ENCODE results near the gene OLFM1. TPM values are rescaled to one million over a fixed set of nuclear protein-coding genes. Genes with fewer than 3 reads are reported as not detected.

Gene OLFM1
- total and polyA plus RNA-seq, 2 donors (not counting 1 experiment from before 2014, with no cell fraction given) = 0.07 TPM; not detected in 1

DNA sequence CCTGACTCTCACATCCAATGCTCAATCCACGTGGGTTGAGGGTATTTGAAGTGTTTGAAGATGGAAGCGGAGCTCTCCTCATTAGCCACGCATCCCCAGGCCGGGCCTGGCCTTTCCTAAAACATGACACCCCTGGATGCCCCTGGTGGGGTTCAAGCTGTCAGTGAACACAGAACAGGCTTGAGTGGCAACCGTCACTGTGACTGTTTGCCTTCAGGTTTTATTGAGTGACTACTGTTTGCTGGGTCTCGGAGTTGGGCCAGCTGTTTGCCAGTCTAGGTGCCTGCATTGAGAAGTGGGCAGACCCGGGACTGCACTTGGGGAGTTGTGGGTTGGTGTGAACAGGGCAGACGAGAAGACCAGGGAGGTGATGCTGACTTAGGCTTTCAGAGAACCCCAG, 7.8 kb upstream of the OLFM1 start:
- ATAC-seq (ENCODE audit: low read depth) (no peak), DNase-seq (no peak)
- H3K9me3 ChIP-seq (ENCODE audit: control extremely low read depth in 1 of 3, control insufficient read depth in 2 of 3, insufficient read depth in 1 of 3, low read length in 2 of 3) = peaks cover 0 to 17% (median 0%) of the 10 kb centered on the region in 3 donors
- no peak overlapping the region for H3K27ac ChIP-seq (ENCODE audit: low read length in 2 of 2)
- H3K4me2 ChIP-seq (replicated peaks; ENCODE audit: low read depth, low read length, poor library complexity, severe bottlenecking) = no peak overlapping the region
- H3K79me2 ChIP-seq (ENCODE audit: control insufficient read depth, insufficient read depth, low read length) = no peaks in the 10 kb centered on the region
- H3K9ac ChIP-seq (ENCODE audit: low read length) = no peak overlapping the region
- no peak overlapping the region for H3K27ac Mint-ChIP-seq
- no peaks in the 10 kb centered on the region for H3K36me3 ChIP-seq (replicated peaks in 1 of 2; ENCODE audit: control extremely low read depth in 1 of 2, control insufficient read depth in 1 of 2, extremely low read depth in 1 of 2, insufficient read depth in 2 of 2, low read length in 1 of 2)
- H3K27me3 Mint-ChIP-seq = peaks cover 32% of the 10 kb centered on the region
- no peaks in the 10 kb centered on the region for H3K4me1 Mint-ChIP-seq
- H4K20me1 ChIP-seq (ENCODE audit: control insufficient read depth, insufficient read depth, low read length, poor library complexity, severe bottlenecking) = no peaks in the 10 kb centered on the region
- no peak overlapping the region for H3K4me3 Mint-ChIP-seq
- TF ChIP-seq, protein P1, sequence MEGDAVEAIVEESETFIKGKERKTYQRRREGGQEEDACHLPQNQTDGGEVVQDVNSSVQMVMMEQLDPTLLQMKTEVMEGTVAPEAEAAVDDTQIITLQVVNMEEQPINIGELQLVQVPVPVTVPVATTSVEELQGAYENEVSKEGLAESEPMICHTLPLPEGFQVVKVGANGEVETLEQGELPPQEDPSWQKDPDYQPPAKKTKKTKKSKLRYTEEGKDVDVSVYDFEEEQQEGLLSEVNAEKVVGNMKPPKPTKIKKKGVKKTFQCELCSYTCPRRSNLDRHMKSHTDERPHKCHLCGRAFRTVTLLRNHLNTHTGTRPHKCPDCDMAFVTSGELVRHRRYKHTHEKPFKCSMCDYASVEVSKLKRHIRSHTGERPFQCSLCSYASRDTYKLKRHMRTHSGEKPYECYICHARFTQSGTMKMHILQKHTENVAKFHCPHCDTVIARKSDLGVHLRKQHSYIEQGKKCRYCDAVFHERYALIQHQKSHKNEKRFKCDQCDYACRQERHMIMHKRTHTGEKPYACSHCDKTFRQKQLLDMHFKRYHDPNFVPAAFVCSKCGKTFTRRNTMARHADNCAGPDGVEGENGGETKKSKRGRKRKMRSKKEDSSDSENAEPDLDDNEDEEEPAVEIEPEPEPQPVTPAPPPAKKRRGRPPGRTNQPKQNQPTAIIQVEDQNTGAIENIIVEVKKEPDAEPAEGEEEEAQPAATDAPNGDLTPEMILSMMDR (IDR thresholded peaks at IDR 0.05) = no peak
- no peak for TF ChIP-seq EZH2 (IDR thresholded peaks at IDR 0.05; ENCODE audit: borderline replicate concordance, insufficient read depth, low read depth, low read length, poor library complexity, severe bottlenecking)
- H3K27me3 ChIP-seq (replicated peaks in 1 of 4; ENCODE audit: control extremely low read depth in 1 of 4, control insufficient read depth in 3 of 4, insufficient read depth in 4 of 4, low read length in 3 of 4) = peaks cover 0 to 21% (median under 1%) of the 10 kb centered on the region in 4 experiments
- no peaks in the 10 kb centered on the region for H3K4me1 ChIP-seq (ENCODE audit: control insufficient read depth in 2 of 2, insufficient read depth in 2 of 2, low read length in 2 of 2)
- intact Hi-C loops (cut with micrococcal nuclease) = no loop called here
- POLR2A ChIA-PET = no interaction called here
- CTCF ChIA-PET = no interaction called here
- no peak overlapping the region for H3K4me3 ChIP-seq (ENCODE audit: control extremely low read depth in 1 of 5, extremely low read depth in 1 of 5, insufficient read depth in 1 of 5, low read depth in 2 of 5, low read length in 4 of 5)
- H3K9me3 Mint-ChIP-seq (ENCODE audit: insufficient read depth) = no peaks in the 10 kb centered on the region
- WGBS (ENCODE audit: insufficient coverage) = 82% methylated on average over 6 of the region's 8 CpGs
- H2AFZ ChIP-seq (ENCODE audit: insufficient read depth, low read depth, low read length, poor library complexity, severe bottlenecking) = no peak overlapping the region

DNA sequence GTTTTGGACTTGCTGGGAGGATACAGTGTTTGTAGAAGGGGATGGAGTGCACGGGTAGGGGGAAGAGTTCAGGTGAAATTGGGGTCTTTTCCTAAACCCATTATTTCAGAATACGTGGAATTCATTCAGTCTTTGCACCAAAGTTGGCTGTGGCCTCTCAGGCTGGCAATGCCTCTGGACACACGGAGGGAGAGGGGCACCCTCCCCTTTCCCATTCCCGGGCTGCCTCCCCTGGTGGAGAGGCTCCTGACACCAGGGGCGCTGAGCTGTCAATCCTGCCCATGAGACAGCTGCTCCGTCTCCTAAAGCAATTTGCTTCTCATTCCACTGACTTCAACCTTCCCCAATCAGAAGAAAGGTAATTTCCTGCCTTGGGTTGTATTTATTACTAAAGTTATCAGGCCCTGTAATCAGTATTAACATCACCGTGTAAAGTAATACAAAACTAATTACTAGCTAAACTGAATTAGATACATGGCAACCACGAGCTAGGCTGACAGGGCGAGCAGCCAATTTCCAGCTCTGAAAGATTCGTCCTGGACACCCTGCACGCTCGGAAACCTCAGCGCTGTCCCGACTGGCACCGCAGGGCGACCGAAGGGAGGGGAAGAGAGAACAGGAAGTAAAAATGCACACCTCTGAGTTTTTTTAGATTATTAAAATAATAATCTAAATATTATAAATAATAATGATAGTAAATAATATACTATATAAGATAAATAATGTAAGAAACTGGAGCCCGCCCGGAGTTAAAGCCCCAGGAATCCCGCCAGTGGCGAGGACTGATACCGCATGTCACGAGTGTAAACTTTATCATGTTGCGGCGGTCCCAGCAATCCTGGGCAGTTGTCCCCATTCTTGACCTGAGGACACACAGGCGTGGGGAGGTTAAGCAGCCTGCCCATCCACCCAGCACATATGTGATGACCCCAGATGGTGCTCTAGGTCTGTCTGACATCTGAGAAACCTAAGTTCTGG, 6.9 kb upstream of the OLFM1 start:
- no peaks in the 10 kb centered on the region for H3K79me2 ChIP-seq (ENCODE audit: control insufficient read depth, insufficient read depth, low read length)
- H3K27ac Mint-ChIP-seq = no peak overlapping the region
- H3K27me3 ChIP-seq (replicated peaks in 1 of 4; ENCODE audit: control extremely low read depth in 1 of 4, control insufficient read depth in 3 of 4, insufficient read depth in 4 of 4, low read length in 3 of 4) = peaks cover 0 to 24% (median 2%) of the 10 kb centered on the region in 4 experiments
- intact Hi-C loops (cut with micrococcal nuclease) = no loop called here
- H3K4me2 ChIP-seq (replicated peaks; ENCODE audit: low read depth, low read length, poor library complexity, severe bottlenecking) = no peak overlapping the region
- no peaks in the 10 kb centered on the region for H3K4me1 ChIP-seq (ENCODE audit: control insufficient read depth in 2 of 2, insufficient read depth in 2 of 2, low read length in 2 of 2)
- H3K4me3 Mint-ChIP-seq = no peak overlapping the region
- no peak for ATAC-seq (ENCODE audit: low read depth)
- no peak overlapping the region for H3K4me3 ChIP-seq (ENCODE audit: control extremely low read depth in 1 of 5, extremely low read depth in 1 of 5, insufficient read depth in 1 of 5, low read depth in 2 of 5, low read length in 4 of 5)
- H3K36me3 ChIP-seq (replicated peaks in 1 of 2; ENCODE audit: control extremely low read depth in 1 of 2, control insufficient read depth in 1 of 2, extremely low read depth in 1 of 2, insufficient read depth in 2 of 2, low read length in 1 of 2) = no peaks in the 10 kb centered on the region
- H2AFZ ChIP-seq (ENCODE audit: insufficient read depth, low read depth, low read length, poor library complexity, severe bottlenecking) = no peak overlapping the region
- ChIA-PET CTCF (no interaction called here), POLR2A (no interaction called here)
- peaks cover 34% of the 10 kb centered on the region for H3K27me3 Mint-ChIP-seq
- H3K27ac ChIP-seq (ENCODE audit: low read length in 2 of 2) = no peak overlapping the region
- TF ChIP-seq, protein P1 (IDR thresholded peaks at IDR 0.05) = no peak
- H3K4me1 Mint-ChIP-seq = no peaks in the 10 kb centered on the region
- H4K20me1 ChIP-seq (ENCODE audit: control insufficient read depth, insufficient read depth, low read length, poor library complexity, severe bottlenecking) = no peaks in the 10 kb centered on the region
- no peak for DNase-seq
- 86% methylated on average over 15 of the region's 26 CpGs for WGBS (ENCODE audit: insufficient coverage)
- no peaks in the 10 kb centered on the region for H3K9me3 Mint-ChIP-seq (ENCODE audit: insufficient read depth)
- H3K9me3 ChIP-seq (ENCODE audit: control extremely low read depth in 1 of 3, control insufficient read depth in 2 of 3, insufficient read depth in 1 of 3, low read length in 2 of 3) = peaks cover 0 to 17% (median 0%) of the 10 kb centered on the region in 3 donors
- H3K9ac ChIP-seq (ENCODE audit: low read length) = no peak overlapping the region
